ENCODE results near the gene WAS. TPM values are rescaled to one million over a fixed set of nuclear protein-coding genes. Genes with fewer than 3 reads are reported as not detected.

The WAS gene
- polyA plus RNA-seq, 1 of the 3 experiments (the other 2 are of a cell fraction) = 0.30 TPM

GRCh38 chrX:48715072-48715471 is 31.5 kb downstream of the WAS start:
- no peaks in the 10 kb centered on the region for H3K9me2 ChIP-seq
- TF ChIP-seq USF1 (IDR thresholded peaks at IDR 0.05; ENCODE audit: borderline replicate concordance, low read depth) (no peak), PBX3 (IDR thresholded peaks at IDR 0.05) (no peak), FOXJ3 (CRISPR knock-in tag; IDR thresholded peaks at IDR 0.05) (no peak), FOXM1 (IDR thresholded peaks at IDR 0.05; ENCODE audit: low read depth) (no peak), IRF3 (IDR thresholded peaks at IDR 0.05; ENCODE audit: low read depth, low read length) (no peak), MEF2A (IDR thresholded peaks at IDR 0.05; ENCODE audit: borderline replicate concordance, low read depth) (no peak), RCOR1 (IDR thresholded peaks at IDR 0.05; ENCODE audit: low read length) (no peak), POLR2AphosphoS5 (IDR thresholded peaks at IDR 0.05; ENCODE audit: low read depth, low read length) (no peak)
- H3K79me2 ChIP-seq (ENCODE audit: insufficient read depth) = no peaks in the 10 kb centered on the region
- no peaks in the 10 kb centered on the region; the same call in 1 of the 2 replicates for H3K27me3 ChIP-seq (ENCODE audit: insufficient read depth)
- H3K4me3 ChIP-seq (ENCODE audit: low read depth in 2 of 2, low read length in 1 of 2) = no peak overlapping the region
- no peaks in the 10 kb centered on the region for H3K9me3 ChIP-seq
- WGBS (ENCODE audit: low lambda C conversion rate) = 29% methylated on average over 2 of the region's 2 CpGs
- H2AFZ ChIP-seq (ENCODE audit: low read depth) = no peak overlapping the region
- POLR2A ChIA-PET = no interaction called here
- H3K9ac ChIP-seq = no peak overlapping the region
- H3F3A ChIP-seq (replicated peaks; ENCODE audit: insufficient read depth) = no peaks in the 10 kb centered on the region
- H4K20me1 ChIP-seq (ENCODE audit: insufficient read depth) = no peaks in the 10 kb centered on the region
- peaks cover 0 to 4% of the 10 kb centered on the region in 2 experiments; a peak in 1 of 4 replicates for H3K4me1 ChIP-seq (ENCODE audit: control insufficient read depth in 1 of 2, insufficient read depth in 2 of 2, low read depth in 1 of 2, low read length in 1 of 2)
- CTCF ChIA-PET = no interaction called here
- no peak overlapping the region for H3K4me2 ChIP-seq
- no peak overlapping the region for H3K27ac ChIP-seq (ENCODE audit: low read depth in 2 of 2, low read length in 1 of 2)
- no peaks in the 10 kb centered on the region for H3K36me3 ChIP-seq (replicated peaks in 1 of 2; ENCODE audit: control insufficient read depth in 1 of 2, insufficient read depth in 2 of 2, low read length in 1 of 2)
- DNase-seq = no peak

GRCh38 chrX:48715876-48716502 is 32.4 kb downstream of the WAS start:
- ChIA-PET CTCF (no interaction called here), POLR2A (no interaction called here)
- H3K4me2 ChIP-seq = no peak overlapping the region
- no peaks in the 10 kb centered on the region for H3K36me3 ChIP-seq (replicated peaks in 1 of 2; ENCODE audit: control insufficient read depth in 1 of 2, insufficient read depth in 2 of 2, low read length in 1 of 2)
- H4K20me1 ChIP-seq (ENCODE audit: insufficient read depth) = no peaks in the 10 kb centered on the region
- H3K9me2 ChIP-seq = no peaks in the 10 kb centered on the region
- no peaks in the 10 kb centered on the region; the same call in 1 of the 2 replicates for H3K27me3 ChIP-seq (ENCODE audit: insufficient read depth)
- H3K4me1 ChIP-seq (ENCODE audit: control insufficient read depth in 1 of 2, insufficient read depth in 2 of 2, low read depth in 1 of 2, low read length in 1 of 2) = peaks cover 0 to 4% of the 10 kb centered on the region in 2 experiments; a peak in 1 of 4 replicates
- H3K9ac ChIP-seq = no peak overlapping the region
- H3F3A ChIP-seq (replicated peaks; ENCODE audit: insufficient read depth) = no peaks in the 10 kb centered on the region
- no peak overlapping the region for H3K4me3 ChIP-seq (ENCODE audit: low read depth in 2 of 2, low read length in 1 of 2)
- 32% methylated on average over 4 of the region's 4 CpGs for WGBS (ENCODE audit: low lambda C conversion rate)
- no peaks in the 10 kb centered on the region for H3K9me3 ChIP-seq
- H3K27ac ChIP-seq (ENCODE audit: low read depth in 2 of 2, low read length in 1 of 2) = no peak overlapping the region
- no peaks in the 10 kb centered on the region for H3K79me2 ChIP-seq (ENCODE audit: insufficient read depth)
- H2AFZ ChIP-seq (ENCODE audit: low read depth) = no peak overlapping the region
- no peak for DNase-seq
- no peak for TF ChIP-seq GABPA (IDR thresholded peaks at IDR 0.05; ENCODE audit: low read depth)
- TF ChIP-seq CTCF (IDR thresholded peaks at IDR 0.05) = no peak
- no peak for TF ChIP-seq MXI1 (IDR thresholded peaks at IDR 0.05; ENCODE audit: low read depth, low read length)
- TF ChIP-seq YY1 (IDR thresholded peaks at IDR 0.05; ENCODE audit: low read depth) = no peak
- no peak for TF ChIP-seq ZBTB33 (IDR thresholded peaks at IDR 0.05; ENCODE audit: borderline replicate concordance, low read depth)
- TF ChIP-seq SMC3 (IDR thresholded peaks at IDR 0.05; ENCODE audit: low read depth, low read length) = no peak
- no peak for TF ChIP-seq FOXJ3 (CRISPR knock-in tag; IDR thresholded peaks at IDR 0.05)
- TF ChIP-seq EP300 (IDR thresholded peaks at IDR 0.05; ENCODE audit: borderline replicate concordance in 1 of 2, low read depth in 1 of 2, low read length in 1 of 2) = no peak
- no peak for TF ChIP-seq PBX3 (IDR thresholded peaks at IDR 0.05)
